GM18519 (cell line): ENCODE results near the gene L3MBTL3.
"Not testable (repeated sequence)": the region's sequence is repeated elsewhere in the genome, so short reads cannot be mapped to it uniquely, and the experiment has no call there.

Experiments
- ATAC-seq: cut with Tn5 transposase; IDR thresholded peaks from one replicate; pipeline ENCODE4 v1.9.1; 2021; ENCODE audit warnings: mild to moderate bottlenecking, moderate library complexity; ENCODE audit not compliant: unreplicated experiment, low FRiP score

Gene L3MBTL3

DNA sequence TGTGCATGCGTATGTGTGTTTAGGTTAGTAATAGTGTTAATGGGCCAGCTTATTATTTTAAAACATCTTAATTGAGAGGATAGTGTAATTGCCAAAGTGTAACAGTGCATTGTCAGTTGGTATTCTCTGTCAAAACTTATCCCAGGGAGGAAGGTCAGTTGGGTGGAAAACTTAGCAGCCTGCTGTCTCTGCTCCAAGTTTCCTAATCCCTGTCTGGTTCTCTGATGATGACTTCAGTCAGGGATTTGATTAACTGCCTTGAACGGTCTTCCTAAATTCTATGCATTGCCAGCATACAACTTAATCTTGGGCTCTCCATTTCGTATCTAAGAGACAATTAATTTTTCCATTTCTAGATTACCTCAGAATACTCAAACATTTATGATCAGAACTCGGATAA lies 51.1 kb downstream of the L3MBTL3 start:
- ATAC-seq = no peak

DNA sequence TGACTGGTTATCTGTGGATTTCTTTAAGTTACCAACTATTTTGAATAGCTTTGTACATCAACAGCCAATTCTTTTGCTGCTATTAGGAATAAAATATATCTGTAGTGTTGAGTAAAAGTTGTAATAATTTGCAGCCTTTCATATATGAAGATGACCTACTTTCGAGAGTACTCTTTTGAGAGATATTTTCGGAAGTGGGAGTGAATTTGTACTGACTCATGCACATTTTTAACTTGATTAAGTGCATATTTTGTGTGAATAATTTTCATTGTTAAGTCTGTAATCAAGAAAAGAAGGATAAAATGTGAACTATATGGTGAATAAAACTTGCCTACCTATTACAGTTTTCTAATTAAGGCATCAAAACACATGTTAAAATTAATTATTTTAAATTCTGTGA lies 51.9 kb downstream of the L3MBTL3 start:
- ATAC-seq = no peak

DNA sequence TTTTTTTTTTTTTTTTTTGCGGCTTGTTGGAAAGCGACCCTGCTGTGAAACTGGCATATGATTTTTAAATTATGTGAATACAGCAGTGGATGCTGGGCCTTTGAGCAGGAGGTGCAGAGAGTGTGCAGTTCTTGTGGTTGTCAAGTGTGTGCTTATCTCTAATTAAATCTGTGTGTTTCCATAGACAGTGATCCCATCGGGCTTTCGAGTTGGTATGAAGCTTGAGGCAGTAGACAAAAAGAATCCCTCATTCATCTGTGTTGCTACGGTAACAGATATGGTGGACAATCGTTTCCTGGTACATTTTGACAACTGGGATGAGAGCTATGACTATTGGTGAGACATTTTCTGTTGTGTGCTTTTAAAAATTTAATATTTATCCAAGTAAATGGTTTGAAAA lies 52.4 kb downstream of the L3MBTL3 start:
- ATAC-seq = no peak

DNA sequence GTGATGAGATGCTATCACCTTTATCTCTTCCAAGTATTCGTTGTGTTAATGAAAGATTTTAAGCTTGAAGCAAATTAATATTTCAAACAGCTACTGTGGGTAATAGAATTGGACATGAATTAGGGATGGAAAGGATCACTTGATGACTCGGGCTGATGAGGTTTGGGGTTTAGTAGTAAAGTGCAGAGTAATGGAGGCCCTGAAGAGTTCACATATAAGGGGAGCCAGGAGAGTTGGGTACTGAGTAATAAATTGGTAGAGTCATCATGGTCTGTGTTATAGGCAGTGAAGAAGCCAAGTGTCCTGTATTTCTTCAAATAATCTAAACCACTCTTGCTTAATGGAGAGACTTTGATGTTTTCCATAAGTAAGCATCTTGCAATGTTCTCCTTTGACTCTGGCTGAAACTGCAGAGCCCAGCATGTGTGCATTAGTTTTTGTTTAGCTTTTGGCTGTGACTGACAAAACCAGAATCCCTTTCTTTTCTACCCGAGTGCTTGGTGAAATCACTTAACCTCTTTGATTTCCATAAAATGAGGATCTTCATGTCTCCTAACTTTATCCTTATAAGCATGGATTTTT lies 57.6 kb downstream of the L3MBTL3 start:
- ATAC-seq = no peak

DNA sequence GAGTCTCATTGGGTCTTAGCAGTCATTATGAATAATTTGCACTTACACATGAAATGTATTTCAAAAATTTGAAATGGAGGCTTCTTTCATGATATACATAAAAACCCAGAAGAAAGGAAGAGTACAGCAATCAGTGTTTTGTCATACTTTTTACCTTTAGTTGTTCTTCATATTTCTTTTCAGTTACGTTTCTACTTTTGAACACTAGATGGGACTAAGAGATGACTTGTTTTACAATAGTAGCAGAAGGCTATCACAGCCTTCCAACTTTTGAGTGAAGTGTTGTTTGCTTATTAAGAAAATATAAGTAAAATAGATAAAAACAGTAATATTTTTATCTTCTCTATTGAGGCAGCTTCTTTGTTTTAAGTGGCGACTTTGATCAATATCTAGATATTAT lies 58.1 kb downstream of the L3MBTL3 start:
- no peak for ATAC-seq

DNA sequence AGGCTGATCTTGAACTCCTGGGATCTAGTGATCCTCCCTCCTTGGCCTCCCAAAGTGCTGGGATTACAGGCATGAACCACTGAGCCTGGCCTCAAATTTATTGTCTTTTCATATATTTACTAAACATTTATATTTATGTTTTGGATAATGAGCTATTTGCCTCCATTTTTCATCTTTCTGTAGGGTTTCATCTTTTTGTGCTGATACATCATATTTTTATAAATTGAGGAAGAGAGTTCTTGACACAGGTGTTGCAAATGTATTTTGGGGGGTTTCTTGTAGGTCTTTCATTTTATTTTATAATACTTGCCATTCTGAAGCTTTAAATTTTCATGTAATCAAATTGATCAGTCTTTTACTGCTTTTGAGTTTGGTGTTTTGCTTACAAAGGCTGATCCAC lies 72.4 kb downstream of the L3MBTL3 start:
- ATAC-seq = no peak

DNA sequence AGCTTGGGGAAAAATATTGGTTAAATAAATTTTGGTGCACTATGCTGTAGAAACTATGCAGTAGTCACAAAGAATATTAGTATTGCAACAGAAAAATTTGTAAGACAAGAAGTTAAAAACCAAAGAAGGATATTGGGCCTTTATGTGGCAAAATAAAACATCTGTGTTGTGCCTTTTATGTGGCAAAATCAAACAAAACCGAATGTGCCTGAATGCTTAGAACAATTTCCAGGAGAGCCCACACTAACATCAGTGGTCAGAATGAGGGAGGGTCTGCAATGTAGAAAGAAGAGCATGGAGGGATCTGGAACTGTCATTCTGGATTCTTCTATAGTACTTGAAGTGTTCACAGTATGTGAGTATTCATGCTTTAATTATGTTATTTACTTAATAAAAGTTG lies 75.2 kb downstream of the L3MBTL3 start:
- ATAC-seq = no peak

DNA sequence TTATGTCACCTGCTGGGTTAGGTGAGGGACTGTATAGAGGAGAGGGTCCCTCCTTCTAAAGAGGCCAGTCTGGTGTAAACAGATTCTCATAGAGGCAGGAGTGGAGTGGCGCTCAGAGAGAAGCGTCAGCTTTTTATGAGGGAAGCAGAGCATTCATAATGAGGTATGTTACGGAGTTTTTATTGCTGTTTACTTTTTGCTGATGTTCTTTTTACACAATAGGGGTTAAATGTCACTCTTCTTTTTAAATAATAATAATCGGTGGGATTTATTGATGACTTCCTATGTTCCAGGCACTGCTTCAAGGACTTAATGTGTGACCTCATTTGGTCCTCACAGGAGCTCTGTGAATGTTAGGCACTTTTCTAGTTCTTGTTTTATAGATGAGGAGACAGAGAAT lies 79.9 kb downstream of the L3MBTL3 start:
- no peak for ATAC-seq

DNA sequence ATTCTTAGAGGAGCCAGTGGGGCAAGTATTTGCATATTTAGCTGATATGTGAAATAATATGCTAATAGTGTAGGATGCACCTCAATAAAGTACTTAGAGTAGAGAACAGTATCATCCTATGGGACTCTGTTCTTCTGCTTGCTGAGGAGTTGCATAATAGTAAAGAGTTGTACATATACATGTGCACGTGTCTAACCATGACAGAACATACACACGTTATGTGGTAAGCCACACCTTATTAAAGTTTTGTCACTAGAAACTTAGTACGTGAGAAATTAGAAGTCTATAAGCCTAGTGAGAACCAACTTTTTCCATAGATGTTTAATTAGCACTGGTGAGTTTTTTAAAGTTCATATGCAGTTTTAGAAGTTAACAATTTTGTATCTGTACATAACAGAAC lies 80.7 kb downstream of the L3MBTL3 start:
- no peak for ATAC-seq

DNA sequence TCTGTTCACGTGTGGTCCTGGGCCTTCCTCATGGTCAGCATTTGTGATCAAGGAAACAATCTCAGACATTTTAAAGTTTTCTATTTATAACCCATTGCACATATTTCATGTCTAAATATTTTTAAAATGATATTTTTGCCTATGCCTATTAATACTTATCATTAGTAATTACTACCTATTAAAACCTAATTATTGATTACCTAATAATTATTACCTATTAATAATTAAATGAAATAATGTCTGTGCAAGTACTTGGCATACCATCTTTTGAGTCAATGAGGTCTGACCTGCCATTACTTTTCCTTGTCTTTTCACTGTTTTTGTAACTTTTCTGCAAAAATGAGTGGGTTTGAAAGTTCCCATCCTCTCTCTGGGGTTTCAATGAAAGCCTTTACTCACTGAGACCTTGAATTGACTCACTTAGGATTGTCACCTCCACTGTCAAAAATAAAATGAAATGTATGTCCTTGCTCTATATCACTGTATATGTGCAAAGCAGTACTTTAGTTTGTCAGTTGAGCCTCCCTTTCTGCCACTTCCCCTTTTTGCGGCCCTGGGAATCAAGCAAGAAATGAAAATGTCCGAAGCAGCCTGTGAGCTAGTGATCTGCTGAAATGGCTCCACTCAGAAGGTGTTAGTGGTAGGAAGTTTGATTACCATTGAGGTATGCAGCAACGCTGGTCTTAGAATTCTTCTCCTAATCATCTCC lies 87.8 kb downstream of the L3MBTL3 start:
- peak; percentile 79 for ATAC-seq

DNA sequence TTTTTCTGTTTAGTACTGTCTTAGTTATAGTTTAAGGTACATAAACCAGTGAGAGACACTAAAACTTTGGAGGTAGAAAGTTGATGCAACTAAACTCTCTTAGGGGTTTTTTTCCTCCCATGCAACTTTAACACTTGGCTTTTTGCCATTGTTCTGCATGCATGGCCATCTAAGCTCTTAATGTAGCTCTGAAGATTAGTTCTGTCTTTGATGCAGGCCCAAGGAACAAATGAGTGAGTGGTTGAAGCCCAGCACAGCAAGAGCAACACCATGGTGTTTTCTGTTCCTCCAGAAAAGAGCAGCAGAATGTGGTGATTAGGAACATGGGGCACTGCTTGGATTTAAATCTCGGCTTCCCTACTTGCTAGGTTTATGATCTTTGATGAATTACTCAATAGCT lies 89.3 kb downstream of the L3MBTL3 start:
- ATAC-seq = no peak

DNA sequence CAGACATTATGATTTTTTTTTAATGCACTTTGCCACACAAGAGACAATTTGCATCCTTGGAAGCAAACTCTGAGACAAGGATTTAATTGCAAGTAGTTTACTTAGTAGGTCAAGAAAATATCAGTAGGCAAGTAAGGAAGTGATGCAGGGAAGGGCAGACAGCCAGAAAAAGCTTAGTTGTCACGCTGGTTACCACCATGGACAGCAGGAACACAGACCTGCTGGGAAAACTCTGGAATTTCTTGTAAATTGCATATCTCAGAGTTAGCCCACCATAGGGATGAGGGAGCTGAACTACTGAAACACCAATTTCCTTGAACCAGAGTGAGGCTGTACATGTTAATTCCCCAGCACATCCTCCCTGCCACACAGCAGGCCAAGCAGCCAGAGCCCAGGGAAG lies 92.7 kb downstream of the L3MBTL3 start:
- ATAC-seq = no peak

DNA sequence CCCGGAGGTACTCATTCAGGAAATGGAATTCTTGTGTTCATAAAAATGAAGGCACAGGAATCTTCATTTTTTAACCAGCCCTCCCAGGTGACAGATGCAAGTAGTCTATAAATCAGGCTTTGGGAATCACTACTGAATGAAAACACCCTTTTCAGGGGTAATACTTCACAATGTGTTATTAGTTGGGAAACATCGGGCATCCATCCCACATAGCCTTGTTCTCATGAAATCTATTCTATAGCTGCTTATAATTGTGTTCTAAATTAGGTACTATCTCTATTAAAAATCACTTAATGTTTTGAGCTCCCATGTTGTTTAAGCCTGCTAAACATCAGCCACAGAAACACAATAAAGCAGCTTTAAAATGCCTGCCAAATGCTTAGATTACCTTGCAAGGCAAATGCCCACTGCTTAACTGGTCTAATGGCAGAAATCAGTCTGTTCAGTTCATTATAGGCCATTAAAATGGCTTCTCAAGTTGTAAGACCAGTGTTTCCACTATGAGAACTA lies 94.9 kb downstream of the L3MBTL3 start:
- no peak for ATAC-seq

DNA sequence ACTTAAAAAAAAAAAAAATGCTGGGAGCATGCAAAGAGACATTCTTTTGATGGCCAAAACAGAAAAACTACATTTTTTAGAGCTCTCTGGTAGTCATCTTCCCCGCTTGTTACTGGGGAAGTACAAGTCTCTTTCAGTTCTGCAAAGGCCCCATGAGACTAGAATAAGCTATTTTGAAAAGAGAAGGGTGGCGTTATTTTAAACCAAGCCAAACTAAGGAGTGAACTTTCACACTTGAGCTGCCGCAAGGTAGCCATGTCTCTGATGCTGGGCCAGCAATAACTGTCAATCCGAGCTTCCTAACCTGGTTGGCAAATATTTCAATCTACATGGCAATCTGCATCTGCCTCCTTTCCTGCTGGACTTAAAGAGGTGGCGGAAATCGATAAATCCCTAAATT lies 96.7 kb downstream of the L3MBTL3 start:
- ATAC-seq = peak; percentile 85

DNA sequence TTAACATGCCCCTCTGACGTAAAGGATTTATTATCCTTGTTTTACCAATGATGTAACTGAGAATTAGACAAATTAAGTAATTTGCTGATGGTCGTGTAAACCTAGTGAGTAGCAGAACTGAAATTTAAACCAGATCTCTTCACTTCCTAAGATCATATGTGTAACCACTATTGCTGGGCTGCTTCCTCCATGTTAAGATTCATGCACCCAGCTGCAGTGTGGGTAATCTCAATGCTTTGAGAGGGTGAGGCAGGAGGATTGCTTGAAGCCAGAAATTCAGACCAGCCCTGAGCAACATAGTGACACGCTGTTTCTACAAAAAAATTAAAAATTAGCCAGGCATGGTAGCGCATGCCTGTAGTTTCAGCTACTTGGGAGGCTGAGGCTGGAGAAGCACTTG lies 97.9 kb downstream of the L3MBTL3 start:
- ATAC-seq = peak; percentile 36

DNA sequence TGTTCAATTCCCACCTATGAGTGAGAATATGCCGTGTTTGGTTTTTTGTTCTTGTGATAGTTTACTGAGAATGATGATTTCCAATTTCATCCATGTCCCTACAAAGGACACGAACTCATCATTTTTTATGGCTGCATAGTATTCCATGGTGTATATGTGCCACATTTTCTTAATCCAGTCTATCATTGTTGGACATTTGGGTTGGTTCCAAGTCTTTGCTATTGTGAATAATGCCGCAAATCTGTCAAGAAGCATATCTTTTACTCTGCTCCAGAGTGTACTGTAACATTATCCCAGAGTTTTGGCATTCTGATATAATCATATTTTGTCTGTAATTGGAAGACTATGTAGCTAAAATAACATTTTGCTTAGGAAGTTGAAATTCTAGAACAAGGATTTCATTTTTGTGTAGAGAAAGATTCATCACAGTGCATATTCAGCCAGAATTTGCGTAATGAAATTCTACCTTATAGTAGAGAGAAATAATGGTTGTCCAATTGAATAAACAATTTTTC lies 98.9 kb downstream of the L3MBTL3 start:
- not testable (repeated sequence) for ATAC-seq

DNA sequence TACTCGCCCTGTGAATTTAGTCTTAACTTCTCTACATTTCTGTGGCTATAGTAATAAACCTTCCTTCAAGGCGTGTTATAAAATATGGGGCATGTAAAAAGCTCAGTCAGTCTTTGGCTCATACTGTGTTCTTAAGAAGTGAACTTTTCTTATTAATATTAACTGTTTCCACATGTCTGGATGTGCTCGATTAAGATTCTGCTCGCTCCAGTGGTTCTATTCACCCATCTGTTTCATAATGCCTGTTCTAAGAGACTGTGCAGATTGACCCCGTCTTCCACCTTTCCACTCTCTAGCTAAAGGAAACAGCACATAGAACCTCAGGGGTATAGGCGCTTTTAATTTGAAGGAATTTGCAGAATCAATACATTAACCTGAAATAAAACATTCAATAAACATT lies 99.9 kb downstream of the L3MBTL3 start:
- ATAC-seq = no peak

DNA sequence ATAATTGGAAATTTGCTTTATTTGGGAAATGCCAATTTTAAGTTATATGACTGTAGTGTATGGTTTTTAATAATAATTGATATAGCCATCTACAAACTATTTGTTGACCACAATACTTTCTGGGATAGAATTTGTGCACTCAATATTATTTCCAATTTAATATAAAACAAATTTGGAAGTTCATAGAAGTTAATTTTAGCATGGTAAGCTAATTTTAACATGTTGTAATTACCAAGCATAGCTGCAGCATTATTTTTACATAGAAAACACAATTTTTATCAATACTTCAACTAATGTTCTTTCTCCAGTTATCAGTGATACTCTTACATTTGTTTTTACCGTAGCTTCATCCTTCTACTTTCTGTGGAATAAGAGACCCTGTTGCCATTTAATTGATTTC lies 100.8 kb downstream of the L3MBTL3 start:
- no peak for ATAC-seq

DNA sequence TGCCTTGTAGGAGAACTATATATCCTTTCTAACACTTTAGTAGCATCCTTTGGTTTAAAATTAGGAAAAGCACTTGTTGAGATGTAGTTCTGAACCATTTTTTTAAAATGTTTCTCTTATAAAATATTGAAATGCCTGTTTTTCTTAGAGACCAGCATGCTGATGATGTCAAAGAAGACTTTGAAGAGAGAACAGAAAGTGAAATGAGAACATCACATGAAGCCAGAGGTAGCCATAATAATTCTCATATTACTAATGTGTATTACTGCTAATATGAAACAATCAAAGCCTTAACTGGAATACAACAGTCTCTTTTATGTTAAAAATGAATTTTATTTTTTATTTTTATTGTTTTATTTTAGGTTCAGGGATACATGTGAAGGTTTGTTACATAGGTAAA lies 102.3 kb downstream of the L3MBTL3 start:
- ATAC-seq = no peak

DNA sequence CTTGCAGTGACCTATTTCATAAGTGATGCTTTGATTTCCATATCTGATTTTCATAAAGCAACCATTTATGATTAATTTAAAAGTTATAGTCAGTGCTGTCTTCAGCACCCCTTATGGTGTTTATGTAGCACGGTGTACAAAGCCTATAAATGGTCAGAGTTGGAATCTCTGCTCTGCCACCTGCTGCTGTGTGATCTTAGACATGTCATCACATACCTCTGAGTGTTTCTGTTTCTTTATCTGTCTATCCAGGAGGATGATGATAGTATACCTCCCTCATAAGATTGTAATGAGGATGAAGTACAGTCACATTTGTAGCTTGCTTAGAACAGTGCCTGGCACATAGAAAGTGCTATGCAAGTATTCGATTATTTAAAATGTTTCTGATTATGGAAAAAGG lies 103.9 kb downstream of the L3MBTL3 start:
- ATAC-seq = no peak

DNA sequence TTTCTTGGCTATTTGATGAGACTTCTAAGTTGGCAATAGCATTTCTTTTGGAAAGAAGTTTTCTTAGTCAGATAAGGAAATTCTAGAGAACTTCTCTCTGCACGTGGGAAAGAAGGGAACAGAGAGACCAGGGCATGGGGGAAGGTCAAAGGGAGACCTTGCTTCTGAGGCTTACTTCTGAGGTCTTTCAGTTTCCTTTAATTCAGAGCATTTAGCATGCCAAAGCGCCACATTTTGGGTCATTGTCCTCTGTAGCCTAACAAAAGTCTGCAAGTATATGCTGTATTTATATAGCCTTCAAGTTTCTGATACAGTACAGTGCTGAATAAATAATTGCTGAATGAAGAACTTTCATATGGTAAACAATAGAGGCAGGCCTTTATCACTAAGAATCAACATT lies 108.8 kb downstream of the L3MBTL3 start:
- no peak for ATAC-seq

DNA sequence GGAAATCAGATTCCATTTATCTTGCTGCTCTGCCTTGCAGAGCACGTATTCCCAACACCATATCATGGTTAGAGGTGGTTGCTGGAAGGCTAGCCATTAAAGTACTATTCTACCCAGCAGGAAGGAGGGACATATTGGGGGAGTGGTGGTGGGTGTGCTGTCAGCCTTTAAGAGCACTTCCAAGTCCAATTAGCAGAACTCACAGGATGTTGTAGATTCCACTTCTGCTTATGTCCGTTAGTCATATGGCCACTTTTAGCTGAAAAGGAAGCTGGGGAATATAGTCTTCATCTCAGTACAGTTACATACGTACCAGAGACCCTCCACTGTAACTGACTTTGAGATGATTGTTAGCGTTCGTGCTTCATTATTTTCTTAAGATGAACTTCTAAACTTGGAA lies 109.9 kb downstream of the L3MBTL3 start:
- ATAC-seq = no peak
